GM19351 (cell line): ENCODE measurements around the gene LPO.

Source experiments
- ATAC-seq: cut with Tn5 transposase; IDR thresholded peaks from one replicate; pipeline ENCODE4 v1.9.1; 2021; ENCODE audit warnings: mild to moderate bottlenecking, moderate library complexity; ENCODE audit not compliant: unreplicated experiment

LPO gene

GRCh38 chr17:58277107-58277801 is 38.9 kb downstream of the LPO start:
- no peak for ATAC-seq

GRCh38 chr17:58277802-58278595 is 39.6 kb downstream of the LPO start:
- ATAC-seq: no peak

- ATAC-seq: no peak
Measured at GRCh38 chr17:58278661-58279015, 40.3 kb downstream of the LPO start.

- no peak for ATAC-seq
Measured at GRCh38 chr17:58279016-58279711, 40.8 kb downstream of the LPO start.

- no peak for ATAC-seq
Measured at GRCh38 chr17:58279736-58280479, 41.5 kb downstream of the LPO start.

- ATAC-seq: no peak
Measured at GRCh38 chr17:58280480-58281217, 42.3 kb downstream of the LPO start, which contains the start of gene MPO. Gene MPO (minus strand): TSS chr17:58280935. CDS start chr17:58280758, 177 bp downstream.

- ATAC-seq: no peak
Measured at GRCh38 chr17:58281511-58282011, 43.2 kb downstream of the LPO start.

- no peak for ATAC-seq
Measured at GRCh38 chr17:58282442-58282841, 44.1 kb downstream of the LPO start.

GRCh38 chr17:58283674-58284612 is 45.6 kb downstream of the LPO start:
- ATAC-seq: no peak

- no peak for ATAC-seq
Measured at GRCh38 chr17:58284613-58285421, 46.4 kb downstream of the LPO start.

GRCh38 chr17:58285422-58285810 is 47.0 kb downstream of the LPO start:
- no peak for ATAC-seq

- ATAC-seq: no peak
Measured at GRCh38 chr17:58289869-58290268, 51.5 kb downstream of the LPO start.

GRCh38 chr17:58291246-58291645 is 52.9 kb downstream of the LPO start:
- no peak for ATAC-seq

GRCh38 chr17:58294034-58294433 is 55.6 kb downstream of the LPO start:
- no peak for ATAC-seq

- no peak for ATAC-seq
Measured at GRCh38 chr17:58300336-58300735, 62.0 kb downstream of the LPO start.

GRCh38 chr17:58301504-58302150 is 63.2 kb downstream of the LPO start:
- no peak for ATAC-seq

- ATAC-seq: no peak
Measured at GRCh38 chr17:58302171-58302918, 64.0 kb downstream of the LPO start.
